Head of caudate nucleus (tissue), 42 donors: ENCODE measurements around the gene PIK3R1.

Experiments
- DNase-seq, 42 donors: peaks; one replicate each; pipeline versions ENCODE4 v3.0.0 to v3.0.0-alpha.2; 2020 to 2021; ENCODE audit warnings: mixed read lengths in 7 of 42
- intact Hi-C: fragments of 100-400 bp; cut with DNase I; formaldehyde crosslinking; loops from one replicate; pipeline ENCODE4 v1.15.0; 2022

PIK3R1 gene

DNA sequence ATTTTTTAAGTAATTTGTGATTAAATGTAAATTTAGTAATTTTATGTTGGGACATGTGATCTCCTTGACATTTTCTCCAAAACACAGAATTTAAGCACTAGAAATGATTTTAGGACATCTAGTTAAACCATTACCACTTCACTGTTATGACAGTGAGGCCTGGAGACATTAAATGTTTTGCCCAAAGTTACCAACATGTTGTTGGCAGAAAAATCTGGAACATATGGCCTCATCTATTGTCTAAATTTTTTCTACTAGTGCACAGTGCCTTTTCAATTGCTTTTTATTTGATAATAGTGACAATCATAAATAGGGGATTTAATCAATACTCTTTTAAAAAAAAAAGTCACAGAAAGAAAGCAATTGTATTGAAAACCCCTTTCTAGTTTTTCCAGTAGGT lies 45.6 kb downstream of the PIK3R1 start:
- intact Hi-C loops: no loop called here
- no peak for DNase-seq

DNA sequence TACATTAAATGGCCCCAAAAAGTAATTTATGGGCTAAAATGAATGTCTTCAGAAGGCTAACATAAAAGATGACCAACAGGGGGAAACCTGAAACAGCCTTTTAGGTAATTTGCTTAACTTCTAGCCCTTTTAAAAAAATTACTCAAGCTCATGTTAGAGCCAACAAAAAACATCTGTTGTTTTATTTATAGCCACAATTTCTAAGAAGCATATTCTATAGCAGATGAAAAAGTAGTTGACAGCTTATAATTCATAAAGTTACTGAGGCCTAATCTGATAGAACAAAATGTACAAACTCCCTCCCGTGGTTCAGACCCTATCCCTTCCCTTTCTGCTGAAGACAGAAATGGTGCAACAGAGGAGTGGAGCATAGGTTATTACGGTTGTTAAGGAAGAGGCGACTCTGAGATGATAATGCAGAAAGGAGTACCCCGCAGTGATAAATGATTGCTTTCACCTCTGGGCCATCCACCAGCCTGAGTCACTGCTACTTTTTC lies 46.1 kb downstream of the PIK3R1 start:
- intact Hi-C loops: no loop called here
- no peak for DNase-seq

DNA sequence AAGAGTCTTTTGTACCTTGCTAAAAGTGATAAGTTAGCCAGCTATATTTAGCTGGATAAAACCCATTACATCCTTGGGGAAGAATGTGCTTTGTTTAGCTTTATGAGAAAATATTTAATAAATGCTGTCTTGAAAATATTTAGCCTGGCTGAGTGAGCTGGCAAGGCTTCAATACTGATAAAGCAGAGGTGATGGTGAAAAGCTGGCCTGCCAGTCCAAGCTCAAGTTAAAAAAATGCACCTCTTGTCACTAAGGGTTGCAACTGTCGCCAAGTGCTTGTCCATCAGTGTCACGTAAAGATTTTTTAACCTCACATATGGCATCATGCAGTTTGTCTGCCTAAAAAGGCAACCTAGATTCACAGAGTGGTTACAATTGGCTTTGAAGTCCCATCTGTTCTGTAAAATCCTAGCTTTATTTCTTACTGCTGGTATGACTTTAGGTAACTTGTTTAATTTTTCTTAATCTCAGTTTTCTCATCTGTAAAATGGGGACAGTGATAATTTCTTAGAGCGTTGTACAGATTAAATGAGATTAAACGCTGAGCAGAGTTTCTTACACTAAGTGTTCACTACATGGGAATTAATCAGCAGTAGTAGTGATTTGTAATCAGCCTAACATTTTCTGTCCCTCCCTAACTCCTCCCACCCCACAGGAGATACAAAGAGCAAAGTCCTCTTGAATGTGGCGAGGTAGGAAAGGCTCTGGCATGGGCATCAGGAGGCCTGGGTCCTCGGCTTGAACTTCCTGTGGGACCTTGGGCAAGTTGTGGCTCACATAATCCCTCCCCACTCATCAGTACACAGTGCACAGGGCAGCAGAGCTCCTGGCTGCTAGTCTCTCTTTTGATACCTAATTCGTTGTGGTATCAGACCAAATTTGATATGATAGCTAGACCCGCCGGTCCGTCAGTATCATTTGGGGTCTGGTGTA lies 48.7 kb downstream of the PIK3R1 start:
- intact Hi-C loops: no loop called here
- DNase-seq: no peak

DNA sequence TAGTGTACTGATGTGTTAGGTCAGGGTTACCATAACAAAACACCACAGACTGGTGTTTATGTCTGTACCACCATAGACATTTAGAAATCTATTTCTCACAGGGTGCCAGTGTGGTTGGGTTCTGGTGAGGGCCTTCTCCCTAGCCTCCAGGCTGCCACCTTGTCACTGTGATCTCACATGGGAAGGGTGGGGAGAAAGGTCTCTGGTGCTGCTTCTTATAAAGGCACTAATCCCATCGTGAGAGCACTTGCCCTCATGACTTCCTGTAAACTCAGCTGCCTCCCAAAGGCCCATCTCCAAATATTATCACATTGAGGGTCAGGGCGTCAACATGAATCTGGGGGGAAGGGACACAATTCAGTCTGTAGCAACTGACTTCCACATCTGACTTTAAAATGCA lies 49.8 kb downstream of the PIK3R1 start:
- intact Hi-C loops: no loop called here
- DNase-seq: no peak

DNA sequence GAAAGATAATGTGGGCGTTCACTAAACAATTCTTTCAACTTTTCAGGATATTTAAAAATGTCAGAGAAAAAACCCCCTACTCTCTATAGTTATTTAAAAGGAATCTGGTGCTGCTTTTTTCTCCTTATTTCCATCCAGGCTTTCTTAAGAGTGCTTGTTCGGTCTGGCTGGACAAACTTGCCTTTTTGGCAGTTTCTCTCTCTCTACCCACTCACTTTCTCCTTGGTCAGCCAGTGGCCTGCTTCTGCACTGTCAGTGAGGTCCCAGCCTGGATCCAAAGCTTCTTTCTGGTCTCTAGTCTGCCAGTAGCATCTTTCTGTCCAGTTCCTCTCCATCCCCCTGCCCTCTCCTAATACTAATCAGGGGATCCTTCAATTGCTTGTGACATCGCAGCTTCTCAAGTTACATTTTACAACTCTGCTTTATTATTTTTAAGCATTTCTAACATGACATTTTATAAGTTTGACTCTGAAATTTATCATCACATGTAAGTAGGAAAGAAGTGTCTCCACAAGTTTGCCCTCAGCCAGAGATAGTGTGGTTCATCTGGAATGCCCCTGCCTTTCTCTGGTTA lies 50.4 kb downstream of the PIK3R1 start:
- DNase-seq: no peak
- intact Hi-C loops: no loop called here

DNA sequence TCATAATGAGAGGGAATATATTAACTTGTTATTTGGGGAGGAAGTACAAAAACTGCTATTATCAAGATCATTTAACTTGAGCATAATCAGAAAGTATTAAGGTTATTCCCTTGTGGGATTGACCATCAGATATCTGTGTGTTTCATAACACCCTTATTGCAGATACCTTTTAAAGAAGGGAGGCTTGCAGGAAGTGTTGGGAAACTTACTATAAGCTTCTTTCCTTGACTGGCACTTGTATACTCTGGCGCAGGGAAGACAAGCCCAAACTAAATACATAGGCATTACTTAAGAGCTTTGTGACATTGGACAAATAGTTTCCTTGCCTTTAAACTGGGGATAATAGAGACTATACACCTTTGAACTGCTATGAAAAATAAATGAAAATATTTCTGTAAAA lies 50.9 kb downstream of the PIK3R1 start:
- intact Hi-C loops: no loop called here
- DNase-seq: no peak

DNA sequence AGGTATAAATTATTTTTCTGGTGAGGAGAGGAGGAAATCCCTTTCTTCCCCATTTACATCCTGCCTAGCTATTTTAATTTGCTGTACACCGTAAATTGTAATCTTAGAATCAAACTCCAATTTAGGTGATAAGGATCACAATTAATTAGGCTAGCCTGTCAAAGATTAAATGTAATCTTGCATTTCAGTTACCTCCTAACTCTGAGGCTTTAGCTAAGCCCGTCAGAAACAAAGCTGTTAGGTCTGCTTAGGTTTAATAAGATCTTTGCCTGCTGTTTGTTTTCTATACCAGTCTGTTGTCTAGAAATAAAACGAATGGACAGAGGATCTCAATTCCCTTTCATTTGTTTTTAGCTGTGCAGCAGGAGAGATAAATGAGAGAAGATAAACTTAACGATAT lies 51.5 kb downstream of the PIK3R1 start:
- intact Hi-C loops: no loop called here
- DNase-seq: no peak

DNA sequence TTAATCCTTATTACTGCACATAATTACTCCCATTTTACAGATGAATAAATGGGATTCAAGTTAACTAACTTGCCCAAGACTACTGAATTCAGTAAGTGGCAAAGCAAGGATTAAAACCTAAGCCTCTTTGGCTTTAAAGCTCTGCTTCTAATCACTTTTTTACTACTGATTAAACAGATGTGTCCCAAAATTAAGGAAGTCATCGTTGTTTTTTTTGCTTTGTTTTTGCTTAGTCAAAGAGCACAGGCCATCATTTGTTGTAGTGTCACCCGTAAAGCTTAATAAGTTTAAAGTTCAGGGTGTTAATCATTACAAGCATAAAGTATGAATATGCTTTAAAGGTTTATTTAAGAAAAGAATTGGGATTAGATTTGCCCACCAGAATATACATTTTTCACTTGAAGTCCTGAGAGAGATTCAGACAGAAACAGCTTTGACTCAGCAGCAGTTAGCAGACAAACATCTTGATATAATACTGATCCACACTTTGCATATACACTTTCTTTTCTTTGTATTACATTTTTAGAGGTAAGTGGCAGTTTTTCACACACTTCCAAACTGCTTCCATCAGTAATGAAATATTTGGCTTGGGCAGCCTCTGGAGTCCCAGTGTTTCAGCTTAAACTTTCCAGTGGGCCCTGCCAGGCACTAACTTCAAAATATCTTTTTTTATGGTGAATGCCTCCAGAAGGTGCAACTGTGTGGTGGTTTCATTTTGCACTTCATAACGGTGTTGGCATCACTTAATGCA lies 52.7 kb downstream of the PIK3R1 start:
- DNase-seq: no peak
- intact Hi-C loops: no loop called here

DNA sequence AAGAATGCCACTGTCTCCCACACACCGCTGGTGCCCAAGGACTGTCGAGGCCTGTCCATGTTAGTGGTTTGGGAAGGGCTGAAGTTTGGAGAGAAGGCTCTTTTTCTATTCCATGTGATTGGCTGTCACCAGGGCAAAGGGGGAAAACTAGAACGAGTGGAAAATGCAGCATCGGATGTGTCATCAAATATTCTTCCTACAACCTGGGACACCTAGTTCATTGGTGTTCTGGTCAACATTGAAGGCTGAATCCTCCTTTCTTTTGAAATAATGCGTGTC lies 53.2 kb downstream of the PIK3R1 start:
- no peak for DNase-seq
- intact Hi-C loops: no loop called here

DNA sequence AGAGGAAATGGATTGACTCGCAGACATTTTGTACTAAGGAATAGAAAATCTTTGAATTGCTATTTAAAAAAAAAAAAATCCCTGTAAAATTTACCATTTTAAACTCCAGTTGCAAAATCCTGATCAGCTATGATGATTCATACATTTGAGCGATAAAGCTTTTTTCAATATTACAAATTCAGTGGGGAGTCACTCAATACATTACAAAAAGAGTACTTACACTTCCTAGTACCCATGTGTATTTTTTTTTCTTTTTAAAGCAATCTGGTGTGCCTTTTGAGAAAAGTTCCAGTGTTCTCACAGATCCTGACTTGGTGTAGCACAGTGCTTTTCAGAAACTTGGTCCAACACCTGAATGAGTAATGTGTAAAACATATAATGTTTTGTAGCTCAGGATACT lies 54.3 kb downstream of the PIK3R1 start:
- intact Hi-C loops: no loop called here
- no peak for DNase-seq

DNA sequence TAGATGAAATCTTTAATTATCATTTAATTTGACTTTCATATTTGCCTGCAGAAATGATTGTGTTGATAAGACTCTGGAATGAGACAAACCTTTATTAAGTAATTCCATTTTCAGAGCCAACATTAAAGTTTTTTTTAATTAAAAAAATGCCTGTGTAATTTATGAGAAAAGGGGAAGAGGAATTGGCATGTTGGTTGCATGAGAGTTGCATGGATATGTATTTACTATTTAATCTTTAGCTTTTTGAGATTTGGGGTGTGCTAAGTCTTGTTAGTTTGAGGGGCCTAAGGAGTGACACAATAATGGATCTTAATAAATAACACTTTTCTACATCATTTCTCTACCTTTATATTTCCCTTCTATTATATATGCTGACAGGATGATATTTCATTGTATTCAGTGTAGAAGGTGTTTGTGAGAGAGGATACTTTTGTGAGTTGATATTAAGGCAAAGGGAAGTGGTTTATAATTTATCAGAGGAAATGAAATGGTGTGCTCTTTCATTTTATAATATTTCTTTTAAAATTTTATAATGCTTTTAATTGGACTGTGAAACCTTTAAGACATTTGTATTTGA lies 54.9 kb downstream of the PIK3R1 start:
- DNase-seq: no peak
- intact Hi-C loops: no loop called here

DNA sequence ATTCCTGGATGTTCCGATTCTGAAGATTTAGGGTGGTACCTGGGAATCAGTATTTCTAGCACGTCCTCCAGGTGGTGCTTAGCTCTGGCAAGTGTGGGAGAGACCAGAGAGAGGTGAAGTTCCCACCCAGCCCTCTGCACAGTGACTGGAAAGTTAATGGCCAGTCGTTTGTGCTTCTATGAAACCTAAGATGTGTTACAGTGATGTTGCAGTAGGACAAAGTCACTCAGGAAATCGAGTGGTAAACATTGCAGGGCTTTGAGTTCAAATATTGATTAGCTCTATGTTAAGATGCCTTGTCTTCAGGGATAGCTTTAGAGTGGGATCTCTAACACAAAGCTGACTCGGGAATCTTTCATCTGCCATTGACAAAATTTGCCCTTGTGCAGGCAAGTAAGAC lies 55.6 kb downstream of the PIK3R1 start:
- intact Hi-C loops: no loop called here
- no peak for DNase-seq

DNA sequence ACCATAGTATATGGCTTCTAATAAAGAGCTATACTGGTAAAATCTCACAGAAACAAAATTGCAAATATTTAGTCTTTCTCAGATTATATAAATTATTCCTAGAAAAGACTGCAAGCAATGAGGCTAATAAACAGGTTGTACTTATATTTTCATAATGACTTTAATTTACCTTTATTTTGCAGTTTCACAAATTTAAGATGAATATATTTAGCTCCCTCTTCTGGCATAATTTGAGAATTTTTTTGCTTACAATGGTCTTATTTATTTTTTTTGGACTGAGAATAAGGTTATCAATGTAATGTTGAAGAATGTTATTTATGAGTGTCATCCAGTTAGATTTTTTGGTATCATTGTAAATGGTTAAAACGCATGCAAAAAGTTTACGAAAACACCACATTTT lies 56.7 kb downstream of the PIK3R1 start:
- intact Hi-C loops: no loop called here
- no peak for DNase-seq

DNA sequence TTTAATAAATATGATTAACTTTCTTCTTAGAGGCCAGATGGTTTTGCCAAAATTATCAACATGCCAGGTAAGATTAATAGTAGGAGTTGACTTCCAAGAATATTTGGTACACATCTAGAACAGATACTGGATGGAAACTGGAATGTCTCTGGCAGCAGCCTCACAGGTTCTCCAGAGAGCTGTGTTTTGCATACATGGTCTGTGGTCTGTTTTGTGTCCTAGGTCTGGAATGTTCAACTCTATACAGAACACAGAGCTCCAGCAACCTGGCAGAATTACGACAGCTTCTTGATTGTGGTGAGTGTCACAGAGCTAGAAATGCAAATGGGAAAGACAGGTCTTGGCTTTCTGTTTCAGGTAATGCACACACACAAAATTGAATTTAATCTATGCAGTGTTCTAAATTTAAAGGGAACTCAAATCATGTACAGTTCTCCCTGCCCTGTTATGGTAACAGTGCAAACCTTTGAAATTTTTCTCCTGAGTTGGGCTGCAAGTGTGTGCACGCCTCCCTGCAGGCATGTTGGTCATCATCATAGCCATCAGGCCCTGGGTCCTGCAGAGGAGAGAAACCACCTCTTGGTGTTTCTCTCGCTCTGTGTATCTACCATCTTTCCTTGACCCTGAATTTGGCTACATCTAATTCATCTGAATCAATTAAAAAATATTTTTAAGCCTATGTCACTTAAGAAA lies 58.3 kb downstream of the PIK3R1 start:
- no peak for DNase-seq
- intact Hi-C loops: no loop called here

DNA sequence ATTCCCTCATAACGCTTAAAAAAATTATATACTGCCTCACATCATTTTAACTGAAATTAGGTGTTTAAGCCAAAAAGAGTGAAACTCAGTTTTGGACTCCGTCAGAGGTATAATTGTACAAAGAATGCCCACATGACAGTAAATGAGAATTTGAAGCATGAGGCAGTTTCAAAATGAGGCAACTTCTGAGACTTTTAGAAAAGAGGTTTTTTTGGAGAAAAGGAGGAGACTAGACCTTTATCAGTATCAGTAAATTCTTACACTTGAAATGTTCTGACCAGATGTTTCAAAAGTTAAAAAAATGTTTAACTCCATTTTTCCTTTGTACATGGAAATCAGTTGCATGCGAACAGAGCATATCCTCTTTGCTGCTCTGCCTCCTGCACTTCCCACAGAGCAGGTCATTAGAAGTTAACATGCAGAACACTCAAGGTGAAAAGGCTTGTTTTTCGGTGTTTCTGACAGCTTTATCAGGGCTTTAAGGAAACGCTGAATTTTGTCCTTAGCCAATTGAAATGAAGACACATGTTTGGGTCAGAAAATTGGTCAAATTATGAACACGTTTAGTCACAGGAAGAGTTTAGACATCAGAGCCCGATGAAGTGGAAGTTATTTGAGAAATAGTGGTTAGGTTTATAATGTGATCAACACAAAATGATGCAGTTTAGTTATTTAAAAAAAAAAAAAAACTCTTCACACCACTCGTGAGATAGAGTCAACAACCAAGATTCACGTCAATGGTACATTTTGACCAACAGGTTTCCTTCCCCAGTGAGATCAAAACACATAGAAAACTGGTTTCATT lies 59.5 kb downstream of the PIK3R1 start:
- intact Hi-C loops: no loop called here
- no peak for DNase-seq

DNA sequence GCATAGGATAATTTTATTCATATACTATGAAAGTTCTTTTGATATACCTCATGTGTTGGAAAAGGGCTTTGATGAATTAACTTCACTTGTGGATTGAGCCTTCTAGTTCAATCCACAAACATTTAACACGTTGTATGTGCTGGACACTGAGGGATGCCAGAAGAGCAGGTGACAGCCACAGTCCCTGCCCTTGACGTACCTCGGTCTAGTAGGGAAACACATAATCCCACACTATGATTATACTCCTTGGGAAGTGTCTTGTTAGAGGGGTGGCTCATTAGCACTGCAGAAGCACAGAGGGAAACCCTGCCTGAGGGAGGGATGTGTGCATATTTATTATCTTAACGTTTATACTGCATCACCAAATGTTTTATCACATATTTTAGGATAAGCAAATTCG lies 61.2 kb downstream of the PIK3R1 start:
- DNase-seq: no peak
- intact Hi-C loops: no loop called here

DNA sequence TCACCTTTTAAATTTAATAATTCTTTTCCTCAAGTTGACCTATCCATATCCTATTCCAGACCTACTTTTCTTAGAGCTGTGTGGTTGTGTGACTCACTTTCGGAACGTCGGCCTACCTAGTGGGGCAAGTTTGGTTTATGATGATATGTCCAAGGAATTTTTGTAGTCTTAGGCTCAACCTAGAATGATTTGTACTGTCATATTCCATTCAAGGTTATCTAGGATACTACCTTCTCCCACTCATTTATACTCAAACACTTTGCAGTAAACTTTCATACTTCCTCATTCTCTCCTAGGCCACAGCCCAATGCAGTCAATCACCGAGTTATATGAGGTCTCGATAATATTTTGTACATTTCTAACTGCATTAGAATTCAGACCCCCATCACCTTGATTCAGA lies 61.9 kb downstream of the PIK3R1 start:
- intact Hi-C loops: no loop called here
- no peak for DNase-seq

DNA sequence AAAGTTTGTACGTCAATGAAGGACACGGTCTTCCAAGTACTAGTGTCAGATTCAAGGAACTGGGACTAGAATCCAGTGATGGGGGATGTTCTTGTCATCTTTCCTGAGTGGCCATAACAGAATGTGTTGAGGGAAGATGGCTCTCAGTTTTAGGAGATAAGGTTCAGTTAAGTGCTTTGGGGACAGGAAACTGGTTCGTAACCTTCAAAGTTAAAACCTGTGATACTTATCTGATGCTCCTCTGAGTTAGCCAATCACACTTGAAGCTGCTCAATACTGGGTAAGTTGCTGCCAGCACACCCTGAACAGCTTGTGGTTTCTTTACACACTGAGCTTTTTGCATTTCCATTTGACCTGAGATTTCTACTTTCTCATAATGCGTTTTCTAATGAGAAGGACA lies 64.4 kb downstream of the PIK3R1 start:
- no peak for DNase-seq
- intact Hi-C loops: no loop called here

DNA sequence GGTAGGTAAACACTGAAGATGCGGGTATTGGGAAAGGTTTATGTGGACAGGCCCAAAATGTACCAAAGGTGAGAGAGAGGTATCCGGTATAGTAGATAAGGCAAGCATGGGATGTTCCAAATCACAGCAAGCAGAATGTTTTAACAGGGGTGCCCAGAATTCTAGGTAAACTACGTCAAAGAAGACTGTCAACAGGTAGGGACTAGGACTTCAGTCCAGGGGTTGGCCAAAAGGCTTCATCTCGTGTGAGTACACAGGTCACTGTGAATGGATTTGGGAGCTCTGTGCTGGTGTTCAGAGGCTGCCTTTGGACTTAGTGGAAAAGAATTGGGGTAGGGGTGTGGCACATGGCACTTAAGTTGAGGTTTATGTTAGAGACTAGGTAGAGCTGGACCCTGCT lies 66.4 kb downstream of the PIK3R1 start:
- intact Hi-C loops: no loop called here
- no peak for DNase-seq
